IMR-90 (cell line): Measurements from ENCODE around the gene EGFR. TPM values are rescaled to one million over a fixed set of nuclear protein-coding genes. Genes with fewer than 3 reads are reported as not detected.
A peak's percentile ranks its signal among the peaks of the same experiment; 100 is the strongest.

Experiments
- ATAC-seq: fragments of 200-7000 bp; cut with Tn5 transposase; 2 replicates; pipeline ENCODE4 v1.9.1; 2020; ENCODE audit warnings: low read depth, mild to moderate bottlenecking, moderate library complexity
- BruUV-seq: library from RNA; stranded (reverse); fragments of 400-500 nt; replicated peaks from 2 replicates; lab custom pipeline; 2021; lab: Mats Ljungman, UMichigan
- CTCF ChIA-PET: fragments of 300-600 bp; formaldehyde crosslinking; extraction: SDS; loops from one replicate; lab custom pipeline; 2021; ENCODE audit warnings: antibody characterized with exemption; lab: Yijun Ruan, JAX
- POLR2A ChIA-PET: fragments of 300-600 bp; sonication (Branson Sonifier 250); formaldehyde crosslinking; loops from one replicate; lab custom pipeline; 2022; ENCODE audit warnings: antibody characterized with exemption; ENCODE audit not compliant: unreplicated experiment; lab: Charles Lee
- DNase-seq: peaks from one replicate; pipeline ENCODE4 v3.0.0; 2013
- H2AFZ ChIP-seq: replicated peaks from 2 replicates; pipeline ENCODE3; 2013; ENCODE audit warnings: low read length, mild to moderate bottlenecking; ENCODE audit not compliant: poor library complexity
- H2AK5ac ChIP-seq: 2 replicates; pipeline ENCODE4 v1.6.1; 2013; ENCODE audit warnings: low read depth, low read length, inconsistent platforms
- H2AK9ac ChIP-seq: replicated peaks from 2 replicates; pipeline ENCODE3; 2013; ENCODE audit warnings: mild to moderate bottlenecking, low read depth, low read length, moderate library complexity; ENCODE audit not compliant: poor library complexity
- H2BK120ac ChIP-seq: 2 replicates; pipeline ENCODE4 v1.6.1; 2013; ENCODE audit warnings: low read depth, low read length, inconsistent platforms
- H2BK15ac ChIP-seq: 3 replicates; pipeline ENCODE4 v1.6.1; 2013; ENCODE audit warnings: low read depth, low read length, inconsistent platforms
- H2BK20ac ChIP-seq: 2 replicates; pipeline ENCODE4 v1.6.1; 2013; ENCODE audit warnings: low read depth, mild to moderate bottlenecking, inconsistent platforms, low read length, moderate library complexity
- H2BK5ac ChIP-seq: 2 replicates; pipeline ENCODE4 v1.6.1; 2013; ENCODE audit warnings: mild to moderate bottlenecking, low read depth, low read length, inconsistent platforms; ENCODE audit not compliant: poor library complexity, severe bottlenecking
- H3K14ac ChIP-seq: replicated peaks from 2 replicates; pipeline ENCODE4 v1.6.1; 2013; ENCODE audit warnings: low read depth, low read length, inconsistent platforms
- H3K18ac ChIP-seq: 2 replicates; pipeline ENCODE4 v1.6.1; 2013; ENCODE audit warnings: low read depth, low read length, control low read depth
- H3K23ac ChIP-seq: 2 replicates; pipeline ENCODE4 v1.6.1; 2013; ENCODE audit warnings: low read depth, low read length, inconsistent platforms
- H3K27ac ChIP-seq: 2 replicates; pipeline ENCODE4 v1.5.1; 2013; ENCODE audit warnings: mild to moderate bottlenecking, control low read depth, low read length; ENCODE audit not compliant: insufficient read depth
- H3K27me3 ChIP-seq: 2 replicates; pipeline ENCODE4 v1.6.1; 2013; ENCODE audit warnings: low read length; ENCODE audit not compliant: control insufficient read depth, insufficient read depth
- H3K36me3 ChIP-seq: 2 replicates; pipeline ENCODE4 v1.6.1; 2013; ENCODE audit warnings: low read length, mixed read lengths; ENCODE audit not compliant: control insufficient read depth, insufficient read depth
- H3K4ac ChIP-seq: 2 replicates; pipeline ENCODE4 v1.6.1; 2013; ENCODE audit warnings: low read depth, low read length, inconsistent platforms
- H3K4me1 ChIP-seq: 2 replicates; pipeline ENCODE4 v1.6.1; 2013; ENCODE audit warnings: low read length, mixed read lengths; ENCODE audit not compliant: control insufficient read depth, insufficient read depth
- H3K4me2 ChIP-seq: 2 replicates; pipeline ENCODE4 v1.6.1; 2013; ENCODE audit warnings: low read depth, mild to moderate bottlenecking, control low read depth, low read length, moderate library complexity
- H3K4me3 ChIP-seq: 2 replicates; pipeline ENCODE4 v1.5.1; 2013; ENCODE audit warnings: low read depth, mild to moderate bottlenecking, control low read depth, low read length, moderate library complexity; ENCODE audit not compliant: insufficient read depth
- H3K56ac ChIP-seq: 2 replicates; pipeline ENCODE4 v1.6.1; 2013; ENCODE audit warnings: low read length, inconsistent platforms; ENCODE audit not compliant: insufficient read depth; ENCODE audit errors: extremely low read depth
- H3K79me1 ChIP-seq, 2 experiments: 2 replicates each; pipeline ENCODE4 v1.6.1; 2013; ENCODE audit warnings: low read length in 2 of 2, inconsistent platforms in 1 of 2, low read depth in 1 of 2
- H3K9ac ChIP-seq: 2 replicates; pipeline ENCODE4 v1.6.1; 2013; ENCODE audit warnings: low read depth, low read length, control low read depth
- H3K9me1 ChIP-seq: 2 replicates; pipeline ENCODE4 v1.6.1; 2013; ENCODE audit warnings: low read length, inconsistent platforms; ENCODE audit not compliant: insufficient read depth
- H3K9me3 ChIP-seq: 2 replicates; pipeline ENCODE4 v1.6.1; 2013; ENCODE audit warnings: low read length; ENCODE audit not compliant: control insufficient read depth, insufficient read depth
- H4K20me1 ChIP-seq: 2 replicates; pipeline ENCODE4 v1.6.1; 2013; ENCODE audit warnings: low read length, inconsistent platforms; ENCODE audit not compliant: insufficient read depth
- H4K5ac ChIP-seq: 2 replicates; pipeline ENCODE4 v1.6.1; 2013; ENCODE audit warnings: mild to moderate bottlenecking, low read depth, low read length, control low read depth
- H4K8ac ChIP-seq, 2 experiments: 2 replicates each; pipeline ENCODE4 v1.6.1; 2013; ENCODE audit warnings: low read depth in 2 of 2, low read length in 2 of 2, control low read depth in 1 of 2, inconsistent platforms in 1 of 2
- H4K91ac ChIP-seq: 2 replicates; pipeline ENCODE4 v1.6.1; 2013; ENCODE audit warnings: low read depth, low read length, inconsistent platforms; ENCODE audit not compliant: insufficient read depth
- BHLHE40 ChIP-seq: fragments of 150-350 bp; IDR thresholded peaks from 2 replicates; pipeline ENCODE4 v1.6.1; 2016; ENCODE audit warnings: mild to moderate bottlenecking, low read depth, low read length
- CHD1 ChIP-seq: IDR thresholded peaks from 2 replicates; pipeline ENCODE4 v1.6.1; 2012; ENCODE audit warnings: low read depth, low read length, improper control_type of control experiment
- CTCF ChIP-seq: conservative IDR thresholded peaks from 2 replicates; pipeline ENCODE4 v1.5.1; 2012; ENCODE audit warnings: mild to moderate bottlenecking, low read depth, low read length, improper control_type of control experiment
- FOS ChIP-seq: fragments of 150-350 bp; IDR thresholded peaks from 2 replicates; pipeline ENCODE4 v1.6.1; 2016; ENCODE audit warnings: low read depth, low read length
- MAZ ChIP-seq: IDR thresholded peaks from 2 replicates; pipeline ENCODE4 v1.6.1; 2012; ENCODE audit warnings: low read depth, mild to moderate bottlenecking, low read length, improper control_type of control experiment, moderate library complexity, borderline replicate concordance
- MXI1 ChIP-seq: IDR thresholded peaks from 2 replicates; pipeline ENCODE4 v1.6.1; 2012; ENCODE audit warnings: low read depth, mild to moderate bottlenecking, low read length, moderate library complexity, borderline replicate concordance
- RAD21 ChIP-seq: IDR thresholded peaks from 2 replicates; pipeline ENCODE4 v1.6.1; 2012; ENCODE audit warnings: low read length, improper control_type of control experiment
- RCOR1 ChIP-seq: IDR thresholded peaks from 2 replicates; pipeline ENCODE4 v1.6.1; 2012; ENCODE audit warnings: mild to moderate bottlenecking, low read length, improper control_type of control experiment; ENCODE audit not compliant: insufficient replicate concordance
- RFX5 ChIP-seq: IDR thresholded peaks from 2 replicates; pipeline ENCODE4 v1.8.0; 2012; ENCODE audit warnings: low read depth, mild to moderate bottlenecking, low read length, moderate library complexity
- USF2 ChIP-seq: fragments of 150-350 bp; IDR thresholded peaks from 2 replicates; pipeline ENCODE4 v1.6.1; 2017; ENCODE audit warnings: mild to moderate bottlenecking, antibody characterized with exemption, low read length, low read depth
- WGBS, 2 experiments: methylation state at CpG; one replicate each; pipeline versions ENCODE4 v1.1.5 to v1.1.7; 2013; ENCODE audit warnings: missing lambda C conversion rate in 2 of 2; ENCODE audit not compliant: insufficient read length in 1 of 2; ENCODE audit errors: extremely low coverage in 2 of 2; 5-methylcytosine and 5-hydroxymethylcytosine counted together
- dilution Hi-C: fragments of 300-500 bp; cut with HindIII; formaldehyde crosslinking; loops from one replicate; pipeline ENCODE4 v1.14.3; 2018; ENCODE audit warnings: low sequenced_read_pairs; ENCODE audit not compliant: unreplicated experiment
- in situ Hi-C: fragments of 300-500 bp; cut with MboI; formaldehyde crosslinking; loops from 3 replicates; pipeline ENCODE4 v1.14.3; 2019; ENCODE audit warnings: low sequenced_read_pairs, inconsistent platforms, mixed read lengths
- intact Hi-C: fragments of 100-400 bp; cut with micrococcal nuclease; formaldehyde crosslinking; loops from 2 replicates; pipeline ENCODE4 v1.10.0; 2022
- polyA plus RNA-seq, 3 experiments: library from polyadenylated mRNA; depleted of rRNA; stranded (reverse); fragments of >200 nt; gene quantifications; 2 replicates each; pipeline ENCODE4 v1.2.3, GENCODE V29; 2012; ENCODE audit warnings: low replicate concordance in 1 of 3
- total RNA-seq: library from RNA; depleted of rRNA; stranded (reverse); fragments of >200 nt; gene quantifications from 2 replicates; pipeline ENCODE4 v1.2.3, GENCODE V29; 2012

The EGFR gene
- total and polyA plus RNA-seq, 2 of the 4 experiments (the other 2 are of a cell fraction), result 36.9 to 60.4 TPM

GRCh38 chr7:55158541-55159382 lies 139.9 kb downstream of the EGFR start (continued):
- TF ChIP-seq MAZ (no peak), MXI1 (no peak)

GRCh38 chr7:55160539-55160938 lies 141.7 kb downstream of the EGFR start:
- peak; percentile 94 for DNase-seq
- Histone ChIP-seq H3K36me3 (peaks cover 71% of the 10 kb centered on the region), H4K91ac (peak overlapping the region; percentile 47), H2AK9ac (peak overlapping the region; percentile 74), H2BK5ac (peak overlapping the region; percentile 92), H4K5ac (peak overlapping the region; percentile 1; the same call in 1 of the 2 replicates), H3K27me3 (no peaks in the 10 kb centered on the region), H3K9me1 (peaks cover 15% of the 10 kb centered on the region), H3K9me3 (no peaks in the 10 kb centered on the region), H3K79me1 (peaks cover 26 to 80% of the 10 kb centered on the region in 2 experiments), H2BK15ac (peak overlapping the region; percentile 33; the same call in 1 of the 3 replicates), H4K8ac (peak overlapping the region in 1 of 2 experiments; percentile 85; a peak in 2 of 4 replicates), H3K14ac (peak overlapping the region; percentile 87), H2AK5ac (peak overlapping the region; percentile 79), H3K27ac (peak overlapping the region; percentile 59), H3K56ac (0 out of 2 replicates have a peak overlapping the region, but pooled peaks have one; percentile 9), H3K4me2 (no peak overlapping the region), H3K9ac (no peak overlapping the region), H3K4me3 (no peak overlapping the region), H3K4ac (peak overlapping the region; percentile 84), H2BK20ac (peak overlapping the region; percentile 68), H3K18ac (peak overlapping the region; percentile 0; the same call in 1 of the 2 replicates), H4K20me1 (peaks cover 3% of the 10 kb centered on the region; the same call in 1 of the 2 replicates), H3K4me1 (peaks cover 25% of the 10 kb centered on the region), H3K23ac (peak overlapping the region; percentile 67; the same call in 1 of the 2 replicates), H2BK120ac (peak overlapping the region; percentile 75), H2AFZ (peak overlapping the region; percentile 66)
- dilution Hi-C loops (no loop called here), intact Hi-C loops (no loop called here), in situ Hi-C loops (loop anchor here (25.0 kb wide), 1 partner anchor 373 kb away; no protein-coding TSS in a partner anchor)
- no TSS peak for BruUV-seq
- no CpG with 5 or more reads among the region's 4 CpGs for WGBS, 2 experiments
- POLR2A ChIA-PET, result no interaction called here
- TF ChIP-seq USF2 (no peak), RFX5 (no peak), RAD21 (peak; percentile 30), FOS (0 out of 2 replicates have a peak, but pooled peaks have one; percentile 3), MXI1 (no peak), CTCF (no peak), RCOR1 (no peak), BHLHE40 (peak; percentile 19; the same call in 1 of the 2 replicates), CHD1 (no peak)
- CTCF ChIA-PET, result interaction anchor here (1.1 kb wide), 1 partner anchor 35 kb away, joined by 3 read pairs; no protein-coding TSS in a partner anchor
- ATAC-seq, result peak; percentile 91
